ENCODE measurements around the gene ACOX3. TPM values are rescaled to one million over a fixed set of nuclear protein-coding genes. Genes with fewer than 3 reads are reported as not detected.

The ACOX3 gene
- total and polyA plus RNA-seq, 10 of the 15 experiments (the other 5 are each of a cell fraction or from before 2014, with no cell fraction given), result 2.0 to 24.5 (median 14.0) TPM

DNA sequence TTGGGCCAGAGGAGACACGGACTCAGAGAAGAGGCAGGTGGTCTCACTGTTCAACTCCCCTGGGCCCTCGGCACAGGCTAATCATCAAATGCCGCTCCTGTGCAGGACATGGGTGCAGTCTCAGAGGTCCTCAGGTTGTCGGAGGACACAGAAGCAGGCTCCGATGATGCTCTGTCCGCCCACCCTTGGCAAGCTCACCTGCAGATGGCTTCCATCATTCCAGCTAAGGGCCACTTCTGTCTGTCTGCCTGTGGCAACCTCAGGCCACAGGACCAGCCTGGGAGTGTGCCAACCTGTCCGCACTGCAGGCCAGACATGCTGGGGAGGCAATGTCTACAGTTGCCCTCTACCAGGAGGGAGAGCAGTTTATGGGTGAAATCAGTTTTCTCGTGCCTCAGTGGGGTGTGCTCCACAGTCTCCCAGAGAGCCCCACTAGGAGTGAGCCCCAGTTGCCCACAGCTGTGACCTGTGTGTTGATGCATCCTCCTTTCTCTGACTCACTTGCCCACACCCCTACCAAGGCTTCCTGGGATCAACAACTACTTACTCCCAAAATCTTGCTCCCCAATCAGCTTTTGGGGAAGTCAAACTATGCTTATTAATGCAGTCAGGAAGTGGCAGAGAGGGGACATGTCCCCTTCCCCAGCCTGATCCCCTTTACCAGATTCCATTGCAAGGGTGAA, 115.1 kb downstream of the ACOX3 start (continued):
- no peak for TF ChIP-seq RELA (IDR thresholded peaks at IDR 0.05; ENCODE audit: borderline replicate concordance, partially characterized antibody)
- TF ChIP-seq TCF7 (IDR thresholded peaks at IDR 0.05; ENCODE audit: borderline replicate concordance), result no peak
- TF ChIP-seq ZSCAN29 (IDR thresholded peaks at IDR 0.05), result no peak

- ChIA-PET POLR2A (no interaction called here), RAD21 (ENCODE audit: unreplicated experiment) (no interaction called here), SMC1A (ENCODE audit: uncharacterized antibody, unreplicated experiment) (interaction anchor here (0.9 kb wide), 1 partner anchor 10 kb away, joined by 3 read pairs; no protein-coding TSS in a partner anchor), CTCF (no interaction called here)
- H3K27me3 ChIP-seq (replicated peaks in 1 of 2; ENCODE audit: control insufficient read depth in 2 of 2, insufficient read depth in 2 of 2, low read length in 1 of 2), result peaks cover 0 to 4% of the 10 kb centered on the region in 2 experiments; a peak in 2 of 4 replicates
- H3K4me3 ChIP-seq, result no peak overlapping the region
- H3K4me2 ChIP-seq (ENCODE audit: control insufficient read depth, insufficient read depth), result no peak overlapping the region
- in situ Hi-C loops (cut with MboI), result no loop called here
- DNase-seq (ENCODE audit: low read depth, low spot score), result no peak
- 28% methylated on average over 6 of the region's 6 CpGs for WGBS (ENCODE audit: insufficient coverage, insufficient replicate concordance, low lambda C conversion rate, missing lambda C conversion rate)
- no peak for ATAC-seq
- intact Hi-C loops (cut with micrococcal nuclease; ENCODE audit: unreplicated experiment), result loop anchor here (10.0 kb wide), 1 partner anchor 80 kb away; no protein-coding TSS in a partner anchor
- no peak overlapping the region for H3K9ac ChIP-seq (ENCODE audit: control insufficient read depth, insufficient read depth, low read length)
- H3K27ac ChIP-seq (ENCODE audit: control insufficient read depth, insufficient read depth), result no peak overlapping the region
- no peaks in the 10 kb centered on the region for H3K9me3 ChIP-seq (replicated peaks; ENCODE audit: control insufficient read depth, insufficient read depth, low read length)
- H2AFZ ChIP-seq (ENCODE audit: control insufficient read depth, low read depth, low read length), result no peak overlapping the region
- H4K20me1 ChIP-seq (ENCODE audit: control insufficient read depth, insufficient read depth), result no peaks in the 10 kb centered on the region
- no peaks in the 10 kb centered on the region for H3K79me2 ChIP-seq (ENCODE audit: control insufficient read depth, insufficient read depth, low read length)
- H3K36me3 ChIP-seq (ENCODE audit: control insufficient read depth in 2 of 2, insufficient read depth in 2 of 2, low read length in 1 of 2), result no peaks in the 10 kb centered on the region
- BruUV-seq (replicated peaks), result no TSS peak
- H3K4me1 ChIP-seq (ENCODE audit: control insufficient read depth, insufficient read depth, low read length), result no peaks in the 10 kb centered on the region
- FAIRE-seq, result no peak
- TF ChIP-seq ELK1 (IDR thresholded peaks at IDR 0.05; ENCODE audit: low read depth, low read length) (no peak), PRDM15 (CRISPR knock-in tag; IDR thresholded peaks at IDR 0.05) (no peak), KDM1A (IDR thresholded peaks at IDR 0.05; ENCODE audit: borderline replicate concordance) (no peak), MYC (IDR thresholded peaks at IDR 0.05; ENCODE audit: insufficient read depth, insufficient read length, insufficient replicate concordance, low read length, severe bottlenecking) (no peak)
- TF ChIP-seq, protein P1, sequence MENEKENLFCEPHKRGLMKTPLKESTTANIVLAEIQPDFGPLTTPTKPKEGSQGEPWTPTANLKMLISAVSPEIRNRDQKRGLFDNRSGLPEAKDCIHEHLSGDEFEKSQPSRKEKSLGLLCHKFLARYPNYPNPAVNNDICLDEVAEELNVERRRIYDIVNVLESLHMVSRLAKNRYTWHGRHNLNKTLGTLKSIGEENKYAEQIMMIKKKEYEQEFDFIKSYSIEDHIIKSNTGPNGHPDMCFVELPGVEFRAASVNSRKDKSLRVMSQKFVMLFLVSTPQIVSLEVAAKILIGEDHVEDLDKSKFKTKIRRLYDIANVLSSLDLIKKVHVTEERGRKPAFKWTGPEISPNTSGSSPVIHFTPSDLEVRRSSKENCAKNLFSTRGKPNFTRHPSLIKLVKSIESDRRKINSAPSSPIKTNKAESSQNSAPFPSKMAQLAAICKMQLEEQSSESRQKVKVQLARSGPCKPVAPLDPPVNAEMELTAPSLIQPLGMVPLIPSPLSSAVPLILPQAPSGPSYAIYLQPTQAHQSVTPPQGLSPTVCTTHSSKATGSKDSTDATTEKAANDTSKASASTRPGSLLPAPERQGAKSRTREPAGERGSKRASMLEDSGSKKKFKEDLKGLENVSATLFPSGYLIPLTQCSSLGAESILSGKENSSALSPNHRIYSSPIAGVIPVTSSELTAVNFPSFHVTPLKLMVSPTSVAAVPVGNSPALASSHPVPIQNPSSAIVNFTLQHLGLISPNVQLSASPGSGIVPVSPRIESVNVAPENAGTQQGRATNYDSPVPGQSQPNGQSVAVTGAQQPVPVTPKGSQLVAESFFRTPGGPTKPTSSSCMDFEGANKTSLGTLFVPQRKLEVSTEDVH (IDR thresholded peaks at IDR 0.05; ENCODE audit: low read depth, partially characterized antibody), result no peak
- TF ChIP-seq, protein P2, sequence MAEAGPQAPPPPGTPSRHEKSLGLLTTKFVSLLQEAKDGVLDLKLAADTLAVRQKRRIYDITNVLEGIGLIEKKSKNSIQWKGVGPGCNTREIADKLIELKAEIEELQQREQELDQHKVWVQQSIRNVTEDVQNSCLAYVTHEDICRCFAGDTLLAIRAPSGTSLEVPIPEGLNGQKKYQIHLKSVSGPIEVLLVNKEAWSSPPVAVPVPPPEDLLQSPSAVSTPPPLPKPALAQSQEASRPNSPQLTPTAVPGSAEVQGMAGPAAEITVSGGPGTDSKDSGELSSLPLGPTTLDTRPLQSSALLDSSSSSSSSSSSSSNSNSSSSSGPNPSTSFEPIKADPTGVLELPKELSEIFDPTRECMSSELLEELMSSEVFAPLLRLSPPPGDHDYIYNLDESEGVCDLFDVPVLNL (IDR thresholded peaks at IDR 0.05; ENCODE audit: low read depth, low read length), result no peak
- TF ChIP-seq, protein P3, sequence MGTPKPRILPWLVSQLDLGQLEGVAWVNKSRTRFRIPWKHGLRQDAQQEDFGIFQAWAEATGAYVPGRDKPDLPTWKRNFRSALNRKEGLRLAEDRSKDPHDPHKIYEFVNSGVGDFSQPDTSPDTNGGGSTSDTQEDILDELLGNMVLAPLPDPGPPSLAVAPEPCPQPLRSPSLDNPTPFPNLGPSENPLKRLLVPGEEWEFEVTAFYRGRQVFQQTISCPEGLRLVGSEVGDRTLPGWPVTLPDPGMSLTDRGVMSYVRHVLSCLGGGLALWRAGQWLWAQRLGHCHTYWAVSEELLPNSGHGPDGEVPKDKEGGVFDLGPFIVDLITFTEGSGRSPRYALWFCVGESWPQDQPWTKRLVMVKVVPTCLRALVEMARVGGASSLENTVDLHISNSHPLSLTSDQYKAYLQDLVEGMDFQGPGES (IDR thresholded peaks at IDR 0.05), result no peak
Measured at GRCh38 chr4:8324640-8325239, 115.8 kb downstream of the ACOX3 start.
